Middle frontal gyrus (tissue), 1 donor: ENCODE data around the gene SEZ6L.

ENCODE experiments used
- DNase-seq: peaks from one replicate; pipeline ENCODE4 v3.0.0-alpha.2; 2015; ENCODE audit warnings: low spot score; ENCODE audit errors: extremely low spot score

Gene SEZ6L

GRCh38 chr22:26169315-26170111, at the start of gene SEZ6L:
TSS of gene SEZ6L (plus strand) at chr22:26169462. CDS start at chr22:26169670, 208 bp downstream.
- DNase-seq, result no peak

- DNase-seq, result no peak
Measured at GRCh38 chr22:26122920-26123468, 46.3 kb upstream of the SEZ6L start.

DNA sequence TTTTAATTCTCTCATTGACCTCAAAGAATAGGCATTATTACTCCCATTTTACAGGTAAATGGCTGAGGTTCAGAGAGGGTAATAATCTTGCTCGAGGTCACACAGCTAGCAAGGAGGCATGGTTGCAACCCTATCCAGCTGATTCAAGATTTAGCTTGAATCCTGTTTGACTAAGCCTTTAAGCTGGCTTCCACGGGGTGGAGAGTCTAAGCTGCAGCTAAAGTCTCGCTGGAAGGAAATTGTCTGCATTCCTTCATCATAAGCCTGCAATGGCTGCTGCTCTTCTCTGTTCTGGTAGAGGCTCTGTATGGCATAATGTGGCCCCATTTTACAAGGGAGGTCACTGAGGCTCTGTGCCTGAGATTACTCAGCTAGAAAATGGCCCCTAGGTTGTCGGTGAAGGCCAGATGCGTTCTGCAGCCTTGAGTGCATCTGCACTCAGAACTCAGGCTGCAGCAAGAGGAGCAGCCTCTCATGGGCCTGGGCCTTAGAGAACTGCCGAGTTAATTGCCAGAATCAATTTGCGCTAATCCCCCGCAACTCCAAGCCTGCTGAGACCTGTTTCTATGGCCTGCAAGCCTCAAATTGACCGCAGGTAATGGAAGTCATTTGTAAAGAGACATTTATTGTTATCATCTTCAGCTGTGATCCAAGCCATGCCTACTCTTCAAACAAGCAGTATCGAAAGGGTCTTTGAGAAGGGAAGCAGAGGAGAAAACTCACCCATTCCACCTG, 44.1 kb upstream of the SEZ6L start:
- DNase-seq, result no peak

- DNase-seq, result no peak
Measured at GRCh38 chr22:26127126-26127525, 42.1 kb upstream of the SEZ6L start.

- DNase-seq, result no peak
Measured at GRCh38 chr22:26127556-26127955, 41.7 kb upstream of the SEZ6L start.

DNA sequence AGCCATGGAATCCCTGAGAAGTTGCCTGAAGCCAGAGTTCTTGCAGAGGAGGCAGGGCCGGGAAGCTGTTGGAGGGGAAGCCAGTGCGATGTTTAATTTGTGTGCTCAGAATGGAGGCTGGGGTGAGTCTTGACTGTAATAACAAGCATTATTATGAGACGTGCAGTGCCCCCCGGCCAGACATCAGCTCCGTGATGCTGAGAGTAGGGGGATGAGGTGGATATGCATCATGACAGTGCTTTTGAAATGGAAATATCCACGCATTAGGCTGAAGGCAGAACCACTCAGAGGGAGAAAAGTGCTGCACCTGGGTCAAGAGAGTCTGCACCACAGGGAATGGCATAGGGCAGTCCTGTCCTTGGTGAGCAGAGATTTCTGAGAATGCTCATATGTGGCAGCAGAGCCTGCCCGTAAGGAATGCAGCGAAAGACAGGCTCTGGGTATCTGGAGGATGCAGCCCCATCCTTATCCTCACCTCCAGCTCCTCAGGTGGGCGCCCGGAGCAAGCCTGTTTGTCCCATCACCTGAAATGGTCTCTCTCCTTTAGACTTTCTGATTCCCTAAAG, 37.6 kb upstream of the SEZ6L start:
- DNase-seq, result no peak

DNA sequence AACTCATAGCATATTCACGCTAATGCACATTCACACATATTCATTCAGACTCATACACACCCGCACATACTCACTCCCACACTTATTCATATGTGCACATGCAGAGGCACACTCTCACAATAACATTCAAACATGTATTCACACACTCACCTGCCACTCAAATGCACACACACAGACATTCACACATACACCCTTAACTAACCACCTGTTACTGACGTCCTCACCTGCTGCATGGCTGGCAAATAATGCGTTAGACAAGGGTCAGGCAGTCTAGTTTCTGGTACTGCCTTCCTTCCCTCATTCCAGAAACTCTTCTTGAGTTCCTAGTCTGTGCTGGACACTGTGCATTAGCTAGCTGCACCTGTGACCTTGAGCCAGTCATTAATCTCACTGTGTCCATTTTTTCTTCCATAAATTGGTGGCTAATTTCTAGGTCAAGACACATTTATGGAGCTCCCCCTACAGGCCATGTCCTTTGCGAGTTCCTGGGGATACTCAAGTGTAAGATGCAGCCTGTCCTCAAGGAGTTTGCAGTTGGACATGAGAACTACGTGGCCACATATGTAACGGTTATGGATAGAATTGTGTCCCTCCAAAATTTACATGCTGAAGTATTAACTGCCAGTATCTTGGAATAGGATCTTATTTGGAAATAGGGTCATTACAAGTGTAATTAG, 34.5 kb upstream of the SEZ6L start:
- no peak for DNase-seq

GRCh38 chr22:26135806-26136205, 33.5 kb upstream of the SEZ6L start:
- no peak for DNase-seq

DNA sequence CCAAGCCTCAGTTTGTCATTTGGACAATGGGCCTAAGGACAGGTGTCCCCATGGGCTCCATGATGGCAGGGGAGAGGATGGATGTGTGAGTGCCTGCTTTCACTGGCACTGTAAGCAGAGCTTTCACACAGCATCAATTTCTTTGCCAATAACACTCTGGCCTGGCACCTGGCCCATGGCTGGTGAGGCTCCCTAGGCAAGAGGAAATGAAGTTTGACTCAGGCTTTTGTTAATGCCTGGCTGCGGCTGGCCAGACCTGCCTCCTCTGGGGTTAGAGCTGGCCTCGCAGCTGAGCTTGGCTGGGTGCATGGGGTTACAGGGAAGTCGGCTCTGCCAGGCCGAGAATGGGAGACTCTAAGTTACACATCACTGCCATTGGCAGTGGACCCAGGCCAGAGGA, 30.0 kb upstream of the SEZ6L start:
- peak; percentile 7 for DNase-seq

DNA sequence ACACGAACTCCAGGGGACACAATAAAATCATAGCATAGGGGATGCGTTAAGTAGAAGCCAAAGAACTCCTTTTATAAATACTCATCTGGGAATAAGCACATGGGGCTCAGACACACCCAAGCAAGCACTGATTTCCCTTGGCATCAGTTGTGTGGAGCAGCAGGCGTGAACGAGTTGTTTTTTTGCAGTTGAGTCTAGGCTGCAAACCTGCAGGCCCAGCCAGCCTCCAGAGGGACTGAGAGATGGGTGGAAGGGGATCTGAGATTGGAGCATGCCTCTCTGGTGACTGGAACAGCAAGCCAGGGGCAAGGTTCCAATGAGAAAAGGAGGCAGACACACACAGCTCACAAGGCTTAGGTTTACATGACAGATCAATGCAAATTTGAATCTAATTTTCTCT, 27.4 kb upstream of the SEZ6L start:
- no peak for DNase-seq

DNA sequence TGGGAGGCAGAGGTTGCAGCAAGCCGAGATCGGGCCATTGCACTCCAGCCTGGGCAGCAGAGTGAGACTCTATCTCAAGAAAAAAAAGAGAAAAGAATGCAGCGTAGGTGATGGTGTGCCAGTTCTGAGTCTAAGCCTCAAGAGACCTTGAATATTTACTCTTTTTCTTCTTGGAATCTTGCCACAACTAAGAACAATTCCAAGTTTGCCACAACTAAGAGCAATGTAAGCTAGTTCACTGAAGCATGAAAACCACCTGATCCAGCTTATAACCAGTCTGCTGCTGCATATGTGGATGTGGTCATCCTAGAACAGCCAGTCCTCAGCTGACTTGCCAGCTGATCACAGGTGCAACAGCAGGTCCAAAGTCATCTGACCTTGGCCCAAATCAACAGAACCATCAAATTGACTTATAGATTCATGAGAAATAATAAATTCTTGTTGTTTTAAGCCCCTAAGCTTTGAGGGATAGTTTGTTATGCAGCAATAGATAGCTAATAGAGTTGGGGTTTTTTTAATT, 25.4 kb upstream of the SEZ6L start:
- DNase-seq, result no peak

DNA sequence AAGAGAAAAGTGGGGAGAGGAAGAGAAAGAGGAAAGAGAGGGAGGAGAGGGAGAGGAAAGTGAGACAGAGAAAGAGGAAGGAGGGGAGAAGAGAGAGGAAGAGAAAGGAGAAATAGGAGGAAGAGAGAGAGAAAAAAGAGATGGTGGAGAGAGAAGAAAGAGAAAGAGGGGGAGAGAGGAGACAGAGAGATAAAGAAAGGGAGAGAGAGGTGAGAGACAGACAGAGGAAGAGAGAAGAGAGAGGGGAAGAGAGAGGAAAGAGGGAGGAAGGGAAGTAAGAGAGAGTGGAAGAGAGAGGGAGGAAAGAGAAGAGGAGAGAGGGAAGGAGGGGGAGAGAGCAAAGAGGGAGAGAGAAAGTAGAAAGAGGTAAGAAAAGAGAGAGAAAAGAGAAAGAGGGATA, 9.4 kb upstream of the SEZ6L start:
- DNase-seq, result no peak

DNA sequence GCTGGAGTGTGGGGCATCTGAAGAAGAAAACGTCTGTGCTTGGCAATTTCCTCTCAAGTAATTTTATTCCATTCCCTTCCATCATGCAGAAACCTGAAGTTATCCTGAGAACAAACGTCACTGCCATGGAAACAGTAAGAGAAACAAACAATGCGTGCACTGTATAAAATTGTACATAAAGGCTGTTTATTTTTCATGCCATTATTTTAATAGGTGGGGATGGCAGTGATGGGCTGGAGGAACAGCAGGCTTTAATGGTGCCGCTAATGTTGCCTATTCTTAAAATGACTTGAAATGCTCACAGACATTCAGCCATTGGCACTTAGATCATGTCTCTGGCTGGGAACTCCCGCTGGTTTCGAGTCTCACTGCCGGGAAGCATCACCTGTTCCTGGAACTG, 7.5 kb upstream of the SEZ6L start:
- no peak for DNase-seq

GRCh38 chr22:26162926-26163325, 6.3 kb upstream of the SEZ6L start:
- no peak for DNase-seq

GRCh38 chr22:26164174-26164573, 5.1 kb upstream of the SEZ6L start:
- no peak for DNase-seq

DNA sequence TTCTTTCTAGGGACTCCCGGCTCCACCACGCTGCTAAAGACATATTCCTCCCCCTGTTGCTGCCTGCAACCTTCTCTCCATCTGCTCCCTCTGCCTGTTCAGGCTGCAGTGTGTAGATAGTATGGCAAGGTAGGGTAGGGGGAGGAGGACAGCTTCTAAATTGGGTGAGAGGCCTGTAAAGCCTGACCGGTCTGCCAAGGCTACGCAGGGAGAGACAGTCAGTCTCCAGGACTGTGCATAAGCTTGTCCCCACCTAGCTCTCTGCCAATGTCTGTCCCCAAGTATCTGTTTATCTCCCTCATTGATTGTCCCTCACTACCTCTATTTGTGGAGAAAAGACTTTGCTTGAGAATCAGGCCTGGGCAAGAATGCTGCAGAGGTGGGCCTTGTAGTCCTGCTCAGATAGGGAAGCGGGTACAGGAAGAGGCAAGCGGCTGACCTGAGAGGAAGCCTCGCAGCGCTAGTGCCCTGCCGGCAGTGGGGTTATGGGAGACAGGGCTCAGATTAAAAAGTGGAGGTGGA, 871 bp upstream of the SEZ6L start:
- no peak for DNase-seq

- no peak for DNase-seq
Measured at GRCh38 chr22:26168939-26169314, 335 bp upstream of the SEZ6L start.

GRCh38 chr22:26170112-26170492, 840 bp downstream of the SEZ6L start:
- no peak for DNase-seq

- DNase-seq, result no peak
Measured at GRCh38 chr22:26170795-26171580, 1.7 kb downstream of the SEZ6L start.

DNA sequence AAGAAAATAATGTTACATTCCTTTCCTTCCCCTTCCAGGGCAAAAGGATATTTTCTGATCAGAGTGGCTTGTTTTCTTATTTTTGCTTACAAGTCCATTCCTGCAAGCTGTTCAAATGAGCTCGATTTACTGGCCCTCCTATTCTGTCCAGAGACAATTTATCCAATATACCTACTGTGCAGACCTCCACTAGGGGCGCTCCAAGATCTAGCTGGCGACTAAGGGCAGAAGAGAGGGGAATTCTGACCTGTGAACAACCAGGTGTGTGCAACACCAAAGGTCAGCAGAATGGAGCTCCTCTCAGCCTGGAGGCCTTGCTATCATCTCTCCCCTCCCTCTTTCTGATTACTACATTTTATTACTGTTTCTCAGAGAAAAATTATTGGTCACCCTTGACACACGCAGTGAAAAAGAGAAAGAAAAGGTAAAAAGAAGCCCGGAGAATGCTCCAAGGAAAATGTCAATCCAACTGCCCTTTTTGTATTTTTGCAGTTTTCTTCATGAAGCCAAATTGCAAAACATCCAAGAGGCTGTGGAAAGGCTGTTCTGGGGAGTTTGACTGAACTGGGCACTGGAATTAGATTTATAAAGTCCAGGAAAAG, 3.2 kb downstream of the SEZ6L start:
- DNase-seq, result no peak
